T-helper 1 cell treated with Interleukin-12 subunit alpha and Interleukin-12 subunit beta and Interleukin-4 antibody, amounts not matched to agents 30 μg/mL and 1 μg/mL, for 36 hours (primary cell): Measurements from ENCODE around the gene NPAS3.

Source experiments
- H3K27ac Mint-ChIP-seq: one replicate; pipeline ENCODE4 v1.8.0; 2021; ENCODE audit warnings: mild to moderate bottlenecking, mixed read lengths
- H3K27me3 Mint-ChIP-seq: one replicate; pipeline ENCODE4 v1.8.0; 2021; ENCODE audit warnings: low read depth, mixed read lengths
- H3K36me3 Mint-ChIP-seq: one replicate; pipeline ENCODE4 v1.8.0; 2021; ENCODE audit warnings: low read depth, mixed read lengths
- H3K4me1 Mint-ChIP-seq: one replicate; pipeline ENCODE4 v1.8.0; 2021; ENCODE audit warnings: low read depth, mixed read lengths
- H3K4me3 Mint-ChIP-seq: one replicate; pipeline ENCODE4 v1.8.0; 2021; ENCODE audit warnings: mild to moderate bottlenecking, moderate library complexity, mixed read lengths
- H3K9me3 Mint-ChIP-seq: one replicate; pipeline ENCODE4 v1.8.0; 2021; ENCODE audit warnings: mixed read lengths

NPAS3 gene

DNA sequence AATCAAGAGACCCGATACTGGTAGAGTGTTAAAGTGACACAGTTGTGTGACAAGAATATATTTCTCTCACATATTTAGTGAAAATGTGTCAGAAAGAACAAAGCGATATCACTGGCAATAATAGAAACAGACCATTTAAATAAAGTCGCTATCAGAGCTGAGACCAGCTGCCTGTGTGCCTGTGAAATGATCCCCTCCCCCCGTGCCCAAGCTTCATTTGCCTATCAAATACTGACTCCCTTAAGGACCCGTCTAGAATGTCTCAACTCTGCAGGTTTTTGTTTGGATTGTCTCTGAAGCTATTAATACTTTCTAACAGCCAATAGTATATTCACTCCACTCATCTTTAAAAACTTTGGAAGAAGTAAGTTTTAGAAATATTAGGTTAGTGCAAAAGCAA is 913.3 kb downstream of the NPAS3 start:
- Mint-ChIP-seq H3K9me3 (no peaks in the 10 kb centered on the region), H3K36me3 (peaks cover 1% of the 10 kb centered on the region), H3K27me3 (peaks cover 44% of the 10 kb centered on the region), H3K4me3 (no peak overlapping the region), H3K4me1 (peaks cover 18% of the 10 kb centered on the region), H3K27ac (no peak overlapping the region)
